Neural progenitor cell (in vitro differentiated cells): ENCODE data around the gene PRDM12. TPM values are rescaled to one million over a fixed set of nuclear protein-coding genes. Genes with fewer than 3 reads are reported as not detected.
A peak's percentile ranks its signal among the peaks of the same experiment; 100 is the strongest.

Source experiments
- DNase-seq: peaks from one replicate; pipeline ENCODE4 v3.0.0-alpha.2; 2016; ENCODE audit warnings: low spot score
- H2AFZ ChIP-seq: fragments of 200-600 bp; sonication (generic); replicated peaks from 2 replicates; pipeline ENCODE4 v1.6.1; 2016; ENCODE audit warnings: antibody characterized with exemption
- H3F3A ChIP-seq: fragments of 200-600 bp; sonication (generic); 2 replicates; pipeline ENCODE4 v1.6.1; 2016; ENCODE audit warnings: antibody characterized with exemption, low read depth
- H3K27ac ChIP-seq: fragments of 200-600 bp; sonication (generic); 2 replicates; pipeline ENCODE4 v1.5.1; 2016; ENCODE audit warnings: mild to moderate bottlenecking
- H3K27me3 ChIP-seq: fragments of 200-600 bp; sonication (generic); 2 replicates; pipeline ENCODE4 v1.6.1; 2016; ENCODE audit warnings: mild to moderate bottlenecking, moderate library complexity
- H3K36me3 ChIP-seq: fragments of 200-600 bp; sonication (generic); 2 replicates; pipeline ENCODE4 v1.5.1; 2016
- H3K4me1 ChIP-seq: fragments of 200-600 bp; sonication (generic); 2 replicates; pipeline ENCODE4 v1.6.1; 2016; ENCODE audit warnings: mixed run types
- H3K4me2 ChIP-seq: fragments of 200-600 bp; sonication (generic); 2 replicates; pipeline ENCODE4 v1.6.1; 2016
- H3K4me3 ChIP-seq: fragments of 200-600 bp; sonication (generic); 2 replicates; pipeline ENCODE4 v1.5.1; 2016
- H3K79me2 ChIP-seq: fragments of 200-600 bp; sonication (generic); 2 replicates; pipeline ENCODE4 v1.6.1; 2016; ENCODE audit warnings: low read depth
- H3K9ac ChIP-seq: fragments of 200-600 bp; sonication (generic); 2 replicates; pipeline ENCODE4 v1.6.1; 2016
- H3K9me3 ChIP-seq: fragments of 200-600 bp; sonication (generic); 2 replicates; pipeline ENCODE4 v1.5.1; 2016; ENCODE audit warnings: low read depth
- H4K20me1 ChIP-seq: fragments of 200-600 bp; sonication (generic); 2 replicates; pipeline ENCODE4 v1.6.1; 2016; ENCODE audit warnings: low read depth
- H3K27ac Mint-ChIP-seq: 3 replicates; pipeline ENCODE4 v1.8.0; 2021; ENCODE audit warnings: mixed read lengths
- H3K27me3 Mint-ChIP-seq: 2 replicates; pipeline ENCODE4 v1.8.0; 2022; ENCODE audit warnings: low read depth, mild to moderate bottlenecking, inconsistent platforms, moderate library complexity, mixed read lengths; ENCODE audit not compliant: insufficient read depth
- H3K36me3 Mint-ChIP-seq: 3 replicates; pipeline ENCODE4 v1.8.0; 2021; ENCODE audit warnings: mixed read lengths
- H3K4me1 Mint-ChIP-seq: 3 replicates; pipeline ENCODE4 v1.8.0; 2021; ENCODE audit warnings: mixed read lengths
- H3K4me3 Mint-ChIP-seq: 3 replicates; pipeline ENCODE4 v1.8.0; 2021; ENCODE audit warnings: mild to moderate bottlenecking, moderate library complexity, mixed read lengths
- H3K9me3 Mint-ChIP-seq: 3 replicates; pipeline ENCODE4 v1.8.0; 2020; ENCODE audit warnings: mixed read lengths
- CTCF ChIP-seq: fragments of 200-600 bp; sonication (generic); IDR thresholded peaks from 2 replicates; pipeline ENCODE4 v1.5.1; 2017; ENCODE audit warnings: antibody characterized with exemption, mild to moderate bottlenecking
- EZH2 ChIP-seq: fragments of 200-600 bp; sonication (generic); IDR thresholded peaks from 2 replicates; pipeline ENCODE4 v1.6.1; 2017; ENCODE audit warnings: antibody characterized with exemption, mild to moderate bottlenecking, moderate library complexity
- EZH2phosphoT487 ChIP-seq: fragments of 200-600 bp; sonication (generic); IDR thresholded peaks from 2 replicates; pipeline ENCODE4 v1.6.1; 2017; ENCODE audit warnings: antibody characterized with exemption
- total RNA-seq: library from RNA; depleted of rRNA; stranded (reverse); fragments of >200 nt; gene quantifications from 2 replicates; pipeline ENCODE4 v1.2.3, GENCODE V29; 2015; ENCODE audit warnings: low replicate concordance

The PRDM12 gene
- total RNA-seq, 1 donor from 2014 or later, result not detected

- Histone ChIP-seq H3K27ac (no peak overlapping the region), H4K20me1 (peaks cover 69% of the 10 kb centered on the region), H3K9me3 (no peaks in the 10 kb centered on the region), H3K4me3 (no peak overlapping the region), H3K79me2 (no peaks in the 10 kb centered on the region), H3K36me3 (no peaks in the 10 kb centered on the region), H3K4me1 (peaks cover 60% of the 10 kb centered on the region), H3K27me3 (peaks cover 100% of the 10 kb centered on the region), H3F3A (peaks cover 47% of the 10 kb centered on the region), H3K4me2 (no peak overlapping the region), H2AFZ (no peak overlapping the region), H3K9ac (no peak overlapping the region)
- H3K27ac Mint-ChIP-seq, result no peak overlapping the region
- peaks cover 6% of the 10 kb centered on the region for H3K9me3 Mint-ChIP-seq
- TF ChIP-seq EZH2phosphoT487 (peak; percentile 14), CTCF (no peak)
- peaks cover 32% of the 10 kb centered on the region for H3K4me1 Mint-ChIP-seq
- peaks cover 2% of the 10 kb centered on the region for H3K36me3 Mint-ChIP-seq
- DNase-seq, result peak; percentile 42
- H3K4me3 Mint-ChIP-seq, result peak overlapping the region; percentile 64
- peaks cover 71% of the 10 kb centered on the region for H3K27me3 Mint-ChIP-seq
These were observed 1.5 kb upstream of the PRDM12 start for GRCh38 chr9:130662970-130663257.

- H3K4me1 Mint-ChIP-seq, result peaks cover 34% of the 10 kb centered on the region
- Histone ChIP-seq H3K27me3 (peaks cover 100% of the 10 kb centered on the region), H3K9ac (no peak overlapping the region), H3K79me2 (no peaks in the 10 kb centered on the region), H3K4me1 (peaks cover 60% of the 10 kb centered on the region), H3K4me2 (peak overlapping the region; percentile 80), H3K9me3 (no peaks in the 10 kb centered on the region), H3F3A (peaks cover 47% of the 10 kb centered on the region), H3K4me3 (peak overlapping the region; percentile 20), H4K20me1 (peaks cover 69% of the 10 kb centered on the region), H2AFZ (no peak overlapping the region), H3K36me3 (no peaks in the 10 kb centered on the region), H3K27ac (no peak overlapping the region)
- TF ChIP-seq EZH2 (peak; percentile 91), CTCF (no peak), EZH2phosphoT487 (peak; percentile 88)
- DNase-seq, result peak; percentile 65
- no peak overlapping the region for H3K27ac Mint-ChIP-seq
- H3K27me3 Mint-ChIP-seq, result peaks cover 71% of the 10 kb centered on the region
- H3K36me3 Mint-ChIP-seq, result peaks cover 4% of the 10 kb centered on the region
- H3K9me3 Mint-ChIP-seq, result peaks cover 8% of the 10 kb centered on the region
- H3K4me3 Mint-ChIP-seq, result peak overlapping the region; percentile 67
These were observed 977 bp upstream of the PRDM12 start for GRCh38 chr9:130663258-130663976.

GRCh38 chr9:130663977-130664250 lies 480 bp upstream of the PRDM12 start:
- H3K27me3 ChIP-seq, result peaks cover 100% of the 10 kb centered on the region
- H3K4me2 ChIP-seq, result peak overlapping the region; percentile 80
- Mint-ChIP-seq H3K9me3 (peaks cover 6% of the 10 kb centered on the region), H3K4me3 (peak overlapping the region; percentile 67), H3K4me1 (peaks cover 32% of the 10 kb centered on the region), H3K36me3 (peaks cover 3% of the 10 kb centered on the region), H3K27me3 (peaks cover 71% of the 10 kb centered on the region), H3K27ac (no peak overlapping the region)
- no peak overlapping the region for H3K27ac ChIP-seq
- no peak for TF ChIP-seq EZH2phosphoT487
- no peak for TF ChIP-seq EZH2
- no peak for TF ChIP-seq CTCF
- H3K79me2 ChIP-seq, result no peaks in the 10 kb centered on the region
- H3K4me3 ChIP-seq, result peak overlapping the region; percentile 20
- H3K36me3 ChIP-seq, result no peaks in the 10 kb centered on the region
- no peak overlapping the region for H3K9ac ChIP-seq
- no peak overlapping the region for H2AFZ ChIP-seq
- DNase-seq, result peak; percentile 53
- peaks cover 47% of the 10 kb centered on the region for H3F3A ChIP-seq
- peaks cover 69% of the 10 kb centered on the region for H4K20me1 ChIP-seq
- peaks cover 60% of the 10 kb centered on the region for H3K4me1 ChIP-seq
- no peaks in the 10 kb centered on the region for H3K9me3 ChIP-seq
